Measurements from ENCODE around the gene AJM1.
"Not testable (repeated sequence)": the region's sequence is repeated elsewhere in the genome, so short reads cannot be mapped to it uniquely, and the experiment has no call there.

Gene AJM1

DNA sequence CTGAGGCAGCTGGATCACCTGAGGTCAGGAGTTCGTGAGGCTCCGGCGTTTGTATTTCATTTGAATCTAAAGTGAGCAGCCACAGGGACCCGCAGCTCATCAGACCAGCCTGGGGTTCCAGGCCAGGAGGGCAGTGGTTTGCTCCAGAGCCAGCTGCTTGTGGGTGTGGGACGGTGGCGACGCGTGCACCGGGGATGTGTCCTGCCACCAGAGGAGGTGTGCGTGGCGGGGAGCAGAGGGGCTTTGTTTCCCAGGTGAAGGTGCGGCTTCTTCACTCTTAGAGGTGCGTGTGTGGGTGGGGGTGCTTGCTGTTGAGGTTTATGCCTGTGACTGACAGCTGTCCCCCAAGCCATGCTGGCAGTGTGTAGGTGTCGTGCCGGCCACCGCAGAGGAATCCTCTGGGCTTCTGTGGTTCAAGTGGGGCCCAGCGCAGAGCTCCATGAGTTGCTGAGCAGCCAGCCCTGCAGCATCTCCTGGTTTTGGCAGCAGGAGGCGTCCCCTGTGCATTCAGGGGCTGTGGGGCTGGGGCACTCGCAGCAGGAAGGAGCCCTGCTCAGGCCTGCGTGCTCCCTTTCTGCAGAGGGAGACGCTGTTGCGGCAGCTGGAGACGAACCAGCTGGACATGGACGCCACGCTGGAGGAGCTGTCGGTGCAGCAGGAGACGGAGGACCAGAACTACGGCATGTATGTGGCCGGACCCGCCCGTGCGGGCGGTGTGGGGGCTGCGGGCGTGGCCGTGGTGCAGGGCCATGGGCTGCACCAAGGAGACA, 6.9 kb upstream of the AJM1 start:
- no peak for DNase-seq (ENCODE audit: low read depth, low spot score)
- in situ Hi-C loops (cut with HindIII; ENCODE audit: low sequenced_read_pairs), result no loop called here
- H3K4me3 ChIP-seq (ENCODE audit: low read depth, low read length), result no peak overlapping the region
- TF ChIP-seq, protein P1, sequence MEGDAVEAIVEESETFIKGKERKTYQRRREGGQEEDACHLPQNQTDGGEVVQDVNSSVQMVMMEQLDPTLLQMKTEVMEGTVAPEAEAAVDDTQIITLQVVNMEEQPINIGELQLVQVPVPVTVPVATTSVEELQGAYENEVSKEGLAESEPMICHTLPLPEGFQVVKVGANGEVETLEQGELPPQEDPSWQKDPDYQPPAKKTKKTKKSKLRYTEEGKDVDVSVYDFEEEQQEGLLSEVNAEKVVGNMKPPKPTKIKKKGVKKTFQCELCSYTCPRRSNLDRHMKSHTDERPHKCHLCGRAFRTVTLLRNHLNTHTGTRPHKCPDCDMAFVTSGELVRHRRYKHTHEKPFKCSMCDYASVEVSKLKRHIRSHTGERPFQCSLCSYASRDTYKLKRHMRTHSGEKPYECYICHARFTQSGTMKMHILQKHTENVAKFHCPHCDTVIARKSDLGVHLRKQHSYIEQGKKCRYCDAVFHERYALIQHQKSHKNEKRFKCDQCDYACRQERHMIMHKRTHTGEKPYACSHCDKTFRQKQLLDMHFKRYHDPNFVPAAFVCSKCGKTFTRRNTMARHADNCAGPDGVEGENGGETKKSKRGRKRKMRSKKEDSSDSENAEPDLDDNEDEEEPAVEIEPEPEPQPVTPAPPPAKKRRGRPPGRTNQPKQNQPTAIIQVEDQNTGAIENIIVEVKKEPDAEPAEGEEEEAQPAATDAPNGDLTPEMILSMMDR (IDR thresholded peaks at IDR 0.05; ENCODE audit: low read depth, low read length), result no peak

DNA sequence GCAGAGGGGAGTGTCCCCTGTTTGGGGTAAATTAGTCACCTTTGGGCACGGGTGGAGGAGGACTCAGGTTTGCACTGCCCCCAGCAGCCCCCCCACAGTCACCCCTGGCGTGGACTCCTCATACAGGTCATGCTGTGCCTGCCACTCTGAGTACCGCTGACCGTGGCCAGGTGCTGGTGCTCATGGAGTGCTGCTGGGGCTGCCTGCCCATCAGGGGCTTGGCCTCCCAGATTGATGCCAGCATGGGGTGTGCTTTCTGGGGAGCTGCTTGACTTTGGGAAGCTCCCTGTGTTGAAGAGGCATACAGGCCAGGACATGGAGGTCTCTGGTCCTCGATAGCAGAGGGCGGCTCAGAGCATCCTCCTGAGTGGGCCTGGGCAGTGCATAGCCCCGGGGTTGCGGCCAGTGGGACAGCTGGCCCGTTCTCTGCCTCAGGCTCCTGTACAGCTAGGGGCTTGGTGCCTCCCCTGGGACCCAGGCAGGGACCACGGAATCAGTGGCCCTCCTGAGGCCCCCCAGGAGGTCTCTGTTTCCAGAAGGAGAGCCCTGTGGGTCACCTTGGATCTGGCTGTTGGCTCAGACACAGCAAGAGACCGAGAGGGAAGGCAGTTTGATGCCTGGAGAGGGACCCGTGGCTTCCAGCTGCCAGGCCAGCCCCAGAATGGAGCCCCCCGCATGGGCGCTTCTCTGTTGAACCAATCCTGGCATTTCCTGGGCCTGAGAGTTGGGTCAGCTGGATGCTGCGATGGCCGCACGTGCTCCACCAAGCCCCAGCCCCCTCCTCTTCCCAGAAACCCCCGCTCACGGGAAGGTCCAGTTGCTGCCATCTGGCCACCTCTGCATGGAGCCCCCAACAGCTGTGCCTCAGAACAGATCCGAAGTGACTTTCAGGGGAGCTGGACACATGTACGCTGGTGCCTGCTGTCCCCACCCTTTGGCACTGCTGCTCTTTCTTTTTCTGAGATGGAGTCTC, 6.1 kb upstream of the AJM1 start:
- in situ Hi-C loops (cut with HindIII; ENCODE audit: low sequenced_read_pairs), result no loop called here
- DNase-seq (ENCODE audit: low read depth, low spot score), result no peak
- H3K4me3 ChIP-seq (ENCODE audit: low read depth, low read length), result no peak overlapping the region
- TF ChIP-seq, protein P1 (IDR thresholded peaks at IDR 0.05; ENCODE audit: low read depth, low read length), result no peak

DNA sequence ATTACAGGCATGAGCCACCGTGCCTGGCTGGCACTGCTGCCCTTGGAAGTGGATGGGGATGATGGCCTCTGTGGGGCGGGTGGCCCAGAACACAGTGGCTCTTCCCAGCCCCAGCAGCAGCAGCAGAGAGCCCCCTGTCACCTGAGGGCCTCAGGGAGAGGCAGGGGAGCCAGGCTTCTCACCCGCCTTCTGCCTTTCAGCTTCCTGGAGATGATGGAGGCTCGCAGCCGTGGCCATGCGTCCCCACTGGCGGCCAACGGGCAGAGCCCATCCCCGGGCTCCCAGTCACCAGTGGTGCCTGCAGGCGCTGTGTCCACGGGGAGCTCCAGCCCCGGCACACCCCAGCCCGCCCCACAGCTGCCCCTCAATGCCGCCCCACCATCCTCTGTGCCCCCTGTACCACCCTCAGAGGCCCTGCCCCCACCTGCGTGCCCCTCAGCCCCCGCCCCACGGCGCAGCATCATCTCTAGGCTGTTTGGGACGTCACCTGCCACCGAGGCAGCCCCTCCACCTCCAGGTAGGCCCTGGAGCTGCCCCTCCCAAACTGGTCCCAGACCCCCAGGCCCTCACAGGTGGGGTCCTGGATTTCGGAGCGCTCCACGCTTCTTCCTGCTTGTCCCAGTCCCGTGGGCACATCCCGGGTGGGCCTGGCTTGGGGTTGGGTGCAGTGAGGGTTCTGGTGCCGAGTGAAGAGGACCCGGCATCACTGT, 5.0 kb upstream of the AJM1 start:
- no peak overlapping the region for H3K4me3 ChIP-seq (ENCODE audit: low read depth, low read length)
- in situ Hi-C loops (cut with HindIII; ENCODE audit: low sequenced_read_pairs), result no loop called here

DNA sequence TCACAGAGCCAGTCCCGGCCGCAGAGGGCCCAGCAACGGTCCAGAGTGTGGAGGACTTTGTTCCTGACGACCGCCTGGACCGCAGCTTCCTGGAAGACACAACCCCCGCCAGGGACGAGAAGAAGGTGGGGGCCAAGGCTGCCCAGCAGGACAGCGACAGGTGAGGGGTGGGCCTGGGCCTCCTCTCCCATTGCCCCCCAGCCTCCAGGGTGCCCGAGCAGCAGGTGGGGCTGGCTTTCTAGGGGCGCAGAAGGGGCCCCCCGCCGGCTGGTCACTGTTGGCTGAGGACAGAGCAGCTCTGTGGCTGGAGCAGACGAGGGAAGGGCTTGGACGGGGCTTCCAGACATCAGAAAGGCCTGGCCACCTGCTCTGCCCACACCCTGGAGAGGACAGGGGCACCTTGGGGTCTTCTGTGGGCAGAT, 4.4 kb upstream of the AJM1 start:
- in situ Hi-C loops (cut with HindIII; ENCODE audit: low sequenced_read_pairs); H3K4me3 ChIP-seq (ENCODE audit: low read depth, low read length); DNase-seq (ENCODE audit: low read depth, low spot score): not testable (repeated sequence)

More for the DNA sequence above, 5.0 kb upstream of the AJM1 start:
- no peak for DNase-seq (ENCODE audit: low read depth, low spot score)
- TF ChIP-seq, protein P1 (IDR thresholded peaks at IDR 0.05; ENCODE audit: low read depth, low read length), result no peak

DNA sequence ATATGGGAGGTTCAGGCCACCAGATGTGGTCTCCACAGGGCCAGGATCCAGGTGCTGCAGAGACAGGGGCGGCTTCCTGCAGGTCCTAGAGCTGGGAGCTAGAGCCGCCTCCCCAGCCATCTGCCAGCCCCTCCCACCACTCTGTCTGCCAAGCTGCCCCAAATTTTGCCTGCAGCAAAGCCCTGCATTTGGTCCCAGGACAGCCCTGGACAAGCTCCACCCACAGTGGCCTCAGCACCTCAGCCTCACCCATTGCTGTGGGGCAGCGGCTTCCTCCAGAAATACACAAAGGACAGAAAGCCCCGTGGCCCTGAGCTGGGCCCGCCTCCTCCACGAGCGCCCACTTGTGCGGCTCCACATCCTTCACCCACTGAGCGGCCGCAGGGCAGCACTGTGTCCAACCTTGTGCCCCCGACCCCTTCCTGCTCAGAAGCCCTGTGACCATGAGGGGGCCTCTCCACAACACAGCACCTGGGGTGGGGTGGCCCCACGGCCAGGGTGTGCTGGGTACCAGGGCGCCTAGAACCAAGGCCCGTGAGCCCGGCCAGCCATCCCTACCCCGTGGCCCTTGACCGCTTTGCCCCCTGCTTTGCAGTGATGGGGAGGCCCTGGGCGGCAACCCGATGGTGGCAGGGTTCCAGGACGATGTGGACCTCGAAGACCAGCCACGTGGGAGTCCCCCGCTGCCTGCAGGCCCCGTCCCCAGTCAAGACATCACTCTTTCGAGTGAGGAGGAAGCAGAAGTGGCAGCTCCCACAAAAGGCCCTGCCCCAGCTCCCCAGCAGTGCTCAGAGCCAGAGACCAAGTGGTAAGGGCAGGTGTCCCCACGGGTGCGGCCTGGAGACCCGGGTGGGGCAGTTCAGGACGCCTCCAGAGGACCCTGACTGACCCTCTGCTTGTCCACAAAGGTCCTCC, 3.7 kb upstream of the AJM1 start:
- H3K4me3 ChIP-seq (ENCODE audit: low read depth, low read length), result no peak overlapping the region
- no peak for DNase-seq (ENCODE audit: low read depth, low spot score)
- TF ChIP-seq, protein P1 (IDR thresholded peaks at IDR 0.05; ENCODE audit: low read depth, low read length), result no peak
- in situ Hi-C loops (cut with HindIII; ENCODE audit: low sequenced_read_pairs), result no loop called here

DNA sequence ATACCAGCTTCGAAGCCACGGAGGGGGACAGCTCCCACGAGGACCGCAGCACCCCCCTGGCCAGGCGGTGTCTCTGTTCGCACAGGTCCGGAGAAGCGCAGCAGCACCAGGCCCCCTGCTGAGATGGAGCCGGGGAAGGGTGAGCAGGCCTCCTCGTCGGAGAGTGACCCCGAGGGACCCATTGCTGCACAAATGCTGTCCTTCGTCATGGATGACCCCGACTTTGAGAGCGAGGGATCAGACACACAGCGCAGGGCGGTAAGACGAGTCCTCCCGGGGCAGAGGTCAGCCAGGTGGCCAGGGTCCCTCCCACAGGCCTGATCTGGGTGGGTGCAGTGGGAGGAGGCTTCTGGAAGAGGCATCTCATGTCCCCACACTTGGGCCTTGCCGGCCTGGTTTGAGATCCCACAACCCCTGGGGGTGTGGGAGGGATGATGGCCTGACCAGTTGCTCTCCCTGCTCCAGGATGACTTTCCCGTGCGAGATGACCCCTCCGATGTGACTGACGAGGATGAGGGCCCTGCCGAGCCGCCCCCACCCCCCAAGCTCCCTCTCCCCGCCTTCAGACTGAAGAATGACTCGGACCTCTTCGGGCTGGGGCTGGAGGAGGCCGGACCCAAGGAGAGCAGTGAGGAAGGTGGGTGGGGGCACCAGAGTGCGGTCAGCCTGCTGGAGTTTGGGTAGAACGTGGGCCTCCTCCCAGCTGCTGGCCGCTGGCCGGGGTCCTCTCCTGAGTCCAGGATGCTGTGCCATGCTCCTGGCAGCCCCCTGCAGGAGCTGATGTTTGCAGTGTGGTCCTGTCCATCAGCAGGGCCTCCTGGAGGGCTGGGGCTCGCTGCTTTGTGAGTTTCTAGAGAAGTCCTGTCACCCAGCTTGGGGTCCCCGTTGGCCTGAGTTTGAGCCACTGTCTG, 2.8 kb upstream of the AJM1 start:
- DNase-seq (ENCODE audit: low read depth, low spot score), result no peak
- in situ Hi-C loops (cut with HindIII; ENCODE audit: low sequenced_read_pairs), result no loop called here
- TF ChIP-seq, protein P1 (IDR thresholded peaks at IDR 0.05; ENCODE audit: low read depth, low read length), result no peak
- H3K4me3 ChIP-seq (ENCODE audit: low read depth, low read length), result no peak overlapping the region
